K562 (cell line): ENCODE measurements around the gene NACA2. TPM values are rescaled to one million over a fixed set of nuclear protein-coding genes. Genes with fewer than 3 reads are reported as not detected.
A peak's percentile ranks its signal among the peaks of the same experiment; 100 is the strongest.

ENCODE experiments used
- ATAC-seq: fragments of 200-7000 bp; cut with Tn5 transposase; 3 replicates; pipeline ENCODE4 v1.9.1; 2020; ENCODE audit warnings: moderate library complexity
- BruUV-seq: library from RNA; stranded (reverse); fragments of 400-500 nt; replicated peaks from 2 replicates; lab custom pipeline; 2021; lab: Mats Ljungman, UMichigan
- CTCF ChIA-PET: fragments of 300-600 bp; formaldehyde crosslinking; extraction: SDS; loops from one replicate; lab custom pipeline; 2021; ENCODE audit warnings: low intra/inter-chr PET ratio; lab: Yijun Ruan, JAX
- POLR2A ChIA-PET: fragments of 300-600, 350-650 bp; sonication (Branson Sonifier 250); formaldehyde crosslinking; extraction: SDS; loops from one replicate; lab custom pipeline; 2021; ENCODE audit warnings: antibody characterized with exemption, inconsistent platforms; lab: Yijun Ruan, JAX
- DNase-seq, 4 experiments: peaks; one replicate each; pipeline versions ENCODE4 v3.0.0 to v3.0.0-alpha.2; 2011 to 2018; ENCODE audit warnings: low spot score in 3 of 4, mixed read lengths in 3 of 4; ENCODE audit errors: extremely low read depth in 1 of 4
- FAIRE-seq: peaks from 2 replicates; lab custom pipeline; 2011; peaks lifted over from hg19 to GRCh38; lab: Jason Lieb, UNC
- H2AFZ ChIP-seq: 2 replicates; pipeline ENCODE4 v1.6.0; 2011; ENCODE audit warnings: low read depth, low read length, control low read depth, inconsistent platforms
- H3K27ac ChIP-seq: fragments of 200-600 bp; 3 replicates; pipeline ENCODE4 v1.8.0; 2011; ENCODE audit warnings: low read depth, mild to moderate bottlenecking, control low read depth, inconsistent platforms, low read length, moderate library complexity, mixed read lengths; ENCODE audit errors: extremely low read depth
- H3K27me3 ChIP-seq, 2 experiments: fragments of 300-600 bp in 1 of 2; 2 replicates in 1 of 2; 3 replicates in 1 of 2; pipeline versions ENCODE4 v1.6.0 to v1.8.0; 2011; ENCODE audit warnings: inconsistent platforms in 2 of 2, low read length in 2 of 2, mild to moderate bottlenecking in 1 of 2, mixed read lengths in 1 of 2, moderate library complexity in 1 of 2; ENCODE audit not compliant: control insufficient read depth in 2 of 2, insufficient read depth in 2 of 2
- H3K36me3 ChIP-seq: fragments of 300-600 bp; 3 replicates; pipeline ENCODE4 v1.8.0; 2011; ENCODE audit warnings: mild to moderate bottlenecking, low read length, inconsistent platforms; ENCODE audit not compliant: control insufficient read depth, insufficient read depth
- H3K4me1 ChIP-seq, 2 experiments: fragments of 200-600 bp in 1 of 2; replicated peaks in 1 of 2; 2 replicates in 1 of 2; 3 replicates in 1 of 2; pipeline versions ENCODE4 v1.5.1 to v1.8.0; 2011; ENCODE audit warnings: inconsistent platforms in 2 of 2, low read length in 2 of 2, mild to moderate bottlenecking in 1 of 2, mixed read lengths in 1 of 2, moderate library complexity in 1 of 2; ENCODE audit not compliant: control insufficient read depth in 2 of 2, insufficient read depth in 2 of 2
- H3K4me2 ChIP-seq: 2 replicates; pipeline ENCODE4 v1.6.1; 2011; ENCODE audit warnings: low read length, control low read depth, inconsistent platforms, mixed read lengths; ENCODE audit not compliant: insufficient read depth
- H3K4me3 ChIP-seq: fragments of 200-600 bp; sonication (generic), shearing (Covaris generic); 2 replicates; pipeline ENCODE4 v1.5.1; 2016; ENCODE audit warnings: control low read depth, inconsistent platforms
- H3K79me2 ChIP-seq: fragments of 200-600 bp; 3 replicates; pipeline ENCODE4 v1.8.0; 2011; ENCODE audit warnings: low read length, inconsistent platforms; ENCODE audit not compliant: control insufficient read depth, insufficient read depth
- H3K9ac ChIP-seq, 2 experiments: 2 replicates each; pipeline versions ENCODE4 v1.6.0 to v1.6.1; 2011; ENCODE audit warnings: low read depth in 2 of 2, low read length in 2 of 2, control low read depth in 1 of 2, inconsistent platforms in 1 of 2, mild to moderate bottlenecking in 1 of 2, mixed read lengths in 1 of 2; ENCODE audit not compliant: insufficient read depth in 1 of 2
- H3K9me1 ChIP-seq: one replicate; pipeline ENCODE4 v1.6.0; 2011; ENCODE audit warnings: inconsistent platforms, mild to moderate bottlenecking, low read length, moderate library complexity; ENCODE audit not compliant: control insufficient read depth, insufficient read depth
- H3K9me3 ChIP-seq: replicated peaks from 2 replicates; pipeline ENCODE4 v1.5.1; 2011; ENCODE audit warnings: low read depth, low read length, inconsistent platforms; ENCODE audit not compliant: control insufficient read depth, insufficient read depth
- H4K20me1 ChIP-seq: replicated peaks from 2 replicates; pipeline ENCODE4 v1.6.1; 2011; ENCODE audit warnings: low read length, inconsistent platforms, mixed read lengths; ENCODE audit not compliant: control insufficient read depth, insufficient read depth
- DMBX1 ChIP-seq: fragments of 250-450 bp; sonication (Bioruptor Pico); IDR thresholded peaks from 2 replicates; pipeline ENCODE4 v1.8.0; 2022; ENCODE audit warnings: inconsistent platforms, mild to moderate bottlenecking, moderate library complexity, borderline replicate concordance
- RAD21 ChIP-seq, 2 experiments: fragments of 250-450 bp in 1 of 2; fragments of 450-650 bp in 1 of 2; sonication (Bioruptor Pico) in 1 of 2; formaldehyde crosslinking in 1 of 2; IDR thresholded peaks in 1 of 2; conservative IDR thresholded peaks in 1 of 2; 2 replicates each; pipeline versions ENCODE4 v1.4.0 to v1.8.0; 2020 to 2022; ENCODE audit warnings: mild to moderate bottlenecking in 2 of 2, moderate library complexity in 1 of 2
- SMC3 ChIP-seq: conservative IDR thresholded peaks from 2 replicates; pipeline ENCODE4 v1.6.1; 2011; ENCODE audit warnings: low read depth, low read length, improper control_type of control experiment; ENCODE audit not compliant: insufficient read depth
- STAG1 ChIP-seq: sonication (generic); formaldehyde crosslinking; IDR thresholded peaks from 2 replicates; pipeline ENCODE4 v1.5.0; 2020; ENCODE audit warnings: missing genetic modification reagents, borderline replicate concordance
- WGBS: fragments of 100-300 bp; shearing (Covaris generic); methylation state at CpG from one replicate; pipeline ENCODE4 v1.1.6; 2016; ENCODE audit warnings: low coverage, mixed read lengths; ENCODE audit not compliant: insufficient coverage; ENCODE audit errors: missing lambda C conversion rate; 5-methylcytosine and 5-hydroxymethylcytosine counted together
- in situ Hi-C: fragments of 300-500 bp; cut with MboI; formaldehyde crosslinking; loops from 4 replicates; pipeline ENCODE4 v1.15.0; 2018; ENCODE audit warnings: inconsistent platforms, mixed read lengths
- intact Hi-C: fragments of 100-400 bp; cut with micrococcal nuclease; formaldehyde crosslinking; loops from 2 replicates; pipeline ENCODE4 v1.14.2; 2022
- polyA plus RNA-seq, 8 experiments: library from polyadenylated mRNA; depleted of rRNA in 4 of 8; stranded (reverse) in 5 of 8; unstranded in 3 of 8; fragments of >200 nt; fragmentation: Nextera tagmentation in 2 of 8; fragmentation: Illumina TruSeq in 1 of 8; extraction: Ambion mirVana in 2 of 8; extraction: Trizol in 1 of 8; gene quantifications; 2 replicates each; pipeline versions ENCODE4 v1.2.1 to v1.2.3, GENCODE V29; 2011 to 2014; ENCODE audit warnings: inconsistent platforms in 1 of 8, missing spikeins in 1 of 8
- total RNA-seq, 7 experiments: library from RNA; depleted of rRNA in 6 of 7; stranded (reverse); fragments of >200 nt in 6 of 7; fragmentation: Illumina TruSeq in 2 of 7; extraction: Trizol in 2 of 7; gene quantifications; 2 replicates each; pipeline versions ENCODE4 v1.2.1 to v1.2.3, GENCODE V29; 2011 to 2021; ENCODE audit warnings: low replicate concordance in 1 of 7
- TF ChIP-seq, protein P1 (sequence below), 2 experiments: fragments of 450-650 bp; formaldehyde crosslinking in 1 of 2; IDR thresholded peaks; 2 replicates each; pipeline versions ENCODE4 v1.4.0 to v1.6.1; 2014 to 2020; ENCODE audit warnings: mild to moderate bottlenecking in 2 of 2, borderline replicate concordance in 1 of 2, low read depth in 1 of 2
- TF ChIP-seq, protein P2 (sequence below), 3 experiments: IDR thresholded peaks in 2 of 3; conservative IDR thresholded peaks in 1 of 3; 2 replicates each; pipeline ENCODE4 v1.5.1; 2011 to 2012; ENCODE audit warnings: low read length in 3 of 3, mild to moderate bottlenecking in 3 of 3, control low read depth in 2 of 3, improper control_type of control experiment in 1 of 3, inconsistent platforms in 1 of 3, low read depth in 1 of 3, mixed read lengths in 1 of 3, moderate library complexity in 1 of 3; ENCODE audit not compliant: insufficient read depth in 2 of 3

NACA2 gene
- total and polyA plus RNA-seq, 9 of the 15 experiments (the other 6 are each of a cell fraction or from before 2014, with no cell fraction given): 0.13 to 0.29 (median 0.23) TPM; not detected in 4

DNA sequence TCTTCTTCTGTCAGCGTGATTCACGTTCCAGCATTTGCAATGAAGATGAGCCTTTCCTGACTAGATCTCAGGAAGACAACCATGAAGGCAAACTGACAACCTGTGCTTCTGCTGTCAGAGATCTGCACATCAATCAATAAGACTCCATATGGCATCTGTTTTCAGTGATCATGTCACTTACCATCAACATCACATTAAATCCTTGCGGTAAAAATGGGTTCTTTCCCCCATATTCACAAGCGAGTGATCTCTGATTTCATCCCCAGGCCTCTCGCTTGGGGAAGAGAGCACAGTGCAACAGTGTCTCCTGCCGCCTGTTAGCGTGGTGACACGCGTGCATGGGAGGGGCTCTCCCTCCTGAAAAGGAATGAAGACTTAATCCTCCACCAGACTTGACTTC is 11.1 kb downstream of the NACA2 start:
- DNase-seq: peak in 2 of 4 experiments; percentile 13 to 21
- H2AFZ ChIP-seq: no peak overlapping the region
- no peaks in the 10 kb centered on the region for H3K79me2 ChIP-seq
- peak; percentile 78 for ATAC-seq
- WGBS: 0% methylated on average over 9 of the region's 9 CpGs
- CTCF ChIA-PET: interaction anchor here (0.6 kb wide), 1 partner anchor 579 kb away, joined by 3 read pairs; no protein-coding TSS in a partner anchor
- in situ Hi-C loops (no loop called here), intact Hi-C loops (no loop called here)
- H3K27me3 ChIP-seq: 0 out of 5 replicates have a peak, but pooled peaks cover 0 to 3% of the 10 kb centered on the region in 2 experiments
- FAIRE-seq: no peak
- H3K4me1 ChIP-seq: no peaks in the 10 kb centered on the region
- no peak overlapping the region for H3K27ac ChIP-seq
- no peaks in the 10 kb centered on the region; the same call in 1 of the 2 replicates for H4K20me1 ChIP-seq
- no peaks in the 10 kb centered on the region for H3K9me3 ChIP-seq
- no TSS peak for BruUV-seq
- no peak overlapping the region for H3K9ac ChIP-seq
- H3K9me1 ChIP-seq: no peaks in the 10 kb centered on the region
- H3K36me3 ChIP-seq: no peaks in the 10 kb centered on the region
- POLR2A ChIA-PET: no interaction called here
- no peak overlapping the region for H3K4me2 ChIP-seq
- H3K4me3 ChIP-seq: no peak overlapping the region
- TF ChIP-seq RAD21 (CRISPR knock-in tag; conservative IDR thresholded peaks at IDR 0.05 in 1 of 2, IDR thresholded peaks at IDR 0.05 in 1 of 2) (peak in 1 of 2 experiments; percentile 64; a peak in 2 of 4 replicates), SMC3 (0 out of 2 replicates have a peak, but pooled peaks have one; percentile 12), DMBX1 (CRISPR knock-in tag) (no peak), STAG1 (CRISPR knock-in tag) (peak; percentile 27; the same call in 1 of the 2 replicates)
- TF ChIP-seq, protein P1, sequence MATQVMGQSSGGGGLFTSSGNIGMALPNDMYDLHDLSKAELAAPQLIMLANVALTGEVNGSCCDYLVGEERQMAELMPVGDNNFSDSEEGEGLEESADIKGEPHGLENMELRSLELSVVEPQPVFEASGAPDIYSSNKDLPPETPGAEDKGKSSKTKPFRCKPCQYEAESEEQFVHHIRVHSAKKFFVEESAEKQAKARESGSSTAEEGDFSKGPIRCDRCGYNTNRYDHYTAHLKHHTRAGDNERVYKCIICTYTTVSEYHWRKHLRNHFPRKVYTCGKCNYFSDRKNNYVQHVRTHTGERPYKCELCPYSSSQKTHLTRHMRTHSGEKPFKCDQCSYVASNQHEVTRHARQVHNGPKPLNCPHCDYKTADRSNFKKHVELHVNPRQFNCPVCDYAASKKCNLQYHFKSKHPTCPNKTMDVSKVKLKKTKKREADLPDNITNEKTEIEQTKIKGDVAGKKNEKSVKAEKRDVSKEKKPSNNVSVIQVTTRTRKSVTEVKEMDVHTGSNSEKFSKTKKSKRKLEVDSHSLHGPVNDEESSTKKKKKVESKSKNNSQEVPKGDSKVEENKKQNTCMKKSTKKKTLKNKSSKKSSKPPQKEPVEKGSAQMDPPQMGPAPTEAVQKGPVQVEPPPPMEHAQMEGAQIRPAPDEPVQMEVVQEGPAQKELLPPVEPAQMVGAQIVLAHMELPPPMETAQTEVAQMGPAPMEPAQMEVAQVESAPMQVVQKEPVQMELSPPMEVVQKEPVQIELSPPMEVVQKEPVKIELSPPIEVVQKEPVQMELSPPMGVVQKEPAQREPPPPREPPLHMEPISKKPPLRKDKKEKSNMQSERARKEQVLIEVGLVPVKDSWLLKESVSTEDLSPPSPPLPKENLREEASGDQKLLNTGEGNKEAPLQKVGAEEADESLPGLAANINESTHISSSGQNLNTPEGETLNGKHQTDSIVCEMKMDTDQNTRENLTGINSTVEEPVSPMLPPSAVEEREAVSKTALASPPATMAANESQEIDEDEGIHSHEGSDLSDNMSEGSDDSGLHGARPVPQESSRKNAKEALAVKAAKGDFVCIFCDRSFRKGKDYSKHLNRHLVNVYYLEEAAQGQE (IDR thresholded peaks at IDR 0.05; ENCODE audit: borderline replicate concordance): 0 out of 2 replicates have a peak, but pooled peaks have one; percentile 10
- TF ChIP-seq, protein P1 (CRISPR knock-in tag; IDR thresholded peaks at IDR 0.05; ENCODE audit: low read depth): no peak
- TF ChIP-seq, protein P2, sequence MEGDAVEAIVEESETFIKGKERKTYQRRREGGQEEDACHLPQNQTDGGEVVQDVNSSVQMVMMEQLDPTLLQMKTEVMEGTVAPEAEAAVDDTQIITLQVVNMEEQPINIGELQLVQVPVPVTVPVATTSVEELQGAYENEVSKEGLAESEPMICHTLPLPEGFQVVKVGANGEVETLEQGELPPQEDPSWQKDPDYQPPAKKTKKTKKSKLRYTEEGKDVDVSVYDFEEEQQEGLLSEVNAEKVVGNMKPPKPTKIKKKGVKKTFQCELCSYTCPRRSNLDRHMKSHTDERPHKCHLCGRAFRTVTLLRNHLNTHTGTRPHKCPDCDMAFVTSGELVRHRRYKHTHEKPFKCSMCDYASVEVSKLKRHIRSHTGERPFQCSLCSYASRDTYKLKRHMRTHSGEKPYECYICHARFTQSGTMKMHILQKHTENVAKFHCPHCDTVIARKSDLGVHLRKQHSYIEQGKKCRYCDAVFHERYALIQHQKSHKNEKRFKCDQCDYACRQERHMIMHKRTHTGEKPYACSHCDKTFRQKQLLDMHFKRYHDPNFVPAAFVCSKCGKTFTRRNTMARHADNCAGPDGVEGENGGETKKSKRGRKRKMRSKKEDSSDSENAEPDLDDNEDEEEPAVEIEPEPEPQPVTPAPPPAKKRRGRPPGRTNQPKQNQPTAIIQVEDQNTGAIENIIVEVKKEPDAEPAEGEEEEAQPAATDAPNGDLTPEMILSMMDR (IDR thresholded peaks at IDR 0.05 in 2 of 3, conservative IDR thresholded peaks at IDR 0.05 in 1 of 3; ENCODE audit: insufficient read depth in 2 of 3, low read depth in 1 of 3, low read length in 3 of 3): peak; percentile 36 to 53 (median 51)
